Activated T-helper 2 cell treated with anti-CD3 and anti-CD28 coated beads, Interferon-gamma antibody, Interleukin-2, Interleukin-4, amounts not matched to agents 10 μg/mL and 5 μg/mL and 100 μg/mL, durations not matched to agents 14 hours and 24 hours and 36 hours (primary cell): ENCODE data around the gene GAPVD1. TPM values are rescaled to one million over a fixed set of nuclear protein-coding genes. Genes with fewer than 3 reads are reported as not detected.

Experiments used
- DNase-seq: peaks from one replicate; pipeline ENCODE4 v3.0.0; 2021; ENCODE audit warnings: low spot score
- H3K27ac Mint-ChIP-seq: one replicate; pipeline ENCODE4 v1.8.0; 2021; ENCODE audit warnings: mixed read lengths
- H3K27me3 Mint-ChIP-seq: one replicate; pipeline ENCODE4 v1.8.0; 2021; ENCODE audit warnings: low read depth, mixed read lengths
- H3K36me3 Mint-ChIP-seq: one replicate; pipeline ENCODE4 v1.8.0; 2021; ENCODE audit warnings: low read depth, mixed read lengths
- H3K4me1 Mint-ChIP-seq: one replicate; pipeline ENCODE4 v1.8.0; 2021; ENCODE audit warnings: low read depth, mixed read lengths
- H3K4me3 Mint-ChIP-seq: one replicate; pipeline ENCODE4 v1.8.0; 2021; ENCODE audit warnings: low read depth, mild to moderate bottlenecking, moderate library complexity, mixed read lengths
- H3K9me3 Mint-ChIP-seq: one replicate; pipeline ENCODE4 v1.8.0; 2021; ENCODE audit warnings: mixed read lengths
- intact Hi-C: fragments of 100-400 bp; cut with micrococcal nuclease; formaldehyde crosslinking; loops from one replicate; pipeline ENCODE4 v1.15.1; 2023
- total RNA-seq: library from RNA; stranded (reverse); gene quantifications from 2 replicates; pipeline ENCODE4 v1.2.3, GENCODE V29; 2022

The GAPVD1 gene
- total RNA-seq, 1 donor from 2014 or later: 50.8 TPM

DNA sequence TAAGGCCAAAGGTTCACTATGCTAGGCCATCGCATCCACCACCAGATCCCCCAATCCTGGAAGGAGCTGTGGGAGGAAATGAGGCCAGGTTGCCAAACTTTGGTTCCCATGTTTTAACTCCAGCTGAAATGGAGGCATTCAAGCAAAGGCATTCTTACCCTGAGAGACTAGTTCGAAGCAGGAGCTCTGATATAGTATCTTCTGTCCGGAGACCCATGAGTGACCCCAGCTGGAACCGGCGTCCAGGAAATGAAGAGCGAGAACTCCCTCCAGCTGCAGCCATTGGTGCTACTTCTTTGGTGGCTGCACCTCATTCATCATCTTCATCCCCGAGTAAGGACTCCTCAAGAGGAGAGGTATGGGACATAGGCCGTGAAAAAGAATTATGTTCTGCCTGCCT, 75.6 kb downstream of the GAPVD1 start:
- intact Hi-C loops: no loop called here
- Mint-ChIP-seq H3K4me3 (no peak overlapping the region), H3K9me3 (no peaks in the 10 kb centered on the region), H3K4me1 (peaks cover 5% of the 10 kb centered on the region), H3K27ac (no peak overlapping the region), H3K36me3 (peaks cover 58% of the 10 kb centered on the region), H3K27me3 (no peaks in the 10 kb centered on the region)
- no peak for DNase-seq

DNA sequence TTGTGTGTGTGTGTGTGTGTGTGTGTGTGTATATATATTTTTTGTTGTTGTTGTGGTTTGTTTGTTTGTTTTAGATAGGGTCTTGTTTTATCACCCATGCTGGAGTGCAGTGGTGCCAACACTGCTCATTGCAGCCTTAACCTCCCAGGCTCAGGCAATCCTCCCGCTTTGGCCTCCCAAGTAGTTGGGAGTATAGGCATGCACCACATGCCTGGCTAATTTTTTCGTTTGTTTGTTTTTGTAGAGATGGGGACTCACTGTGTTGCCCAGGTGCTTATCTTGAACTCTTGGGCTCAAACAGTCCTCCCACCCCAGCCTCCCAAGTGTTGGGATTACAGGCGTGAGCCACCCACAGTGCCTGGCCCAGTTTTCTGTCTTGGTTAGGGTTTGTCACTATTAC, 77.3 kb downstream of the GAPVD1 start:
- H3K27me3 Mint-ChIP-seq: no peaks in the 10 kb centered on the region
- H3K36me3 Mint-ChIP-seq: peaks cover 51% of the 10 kb centered on the region
- no peaks in the 10 kb centered on the region for H3K9me3 Mint-ChIP-seq
- intact Hi-C loops: no loop called here
- no peaks in the 10 kb centered on the region for H3K4me1 Mint-ChIP-seq
- H3K27ac Mint-ChIP-seq: no peak overlapping the region
- DNase-seq: no peak
- no peak overlapping the region for H3K4me3 Mint-ChIP-seq

- intact Hi-C loops: no loop called here
- Mint-ChIP-seq H3K4me1 (peaks cover 1% of the 10 kb centered on the region), H3K27ac (no peak overlapping the region), H3K4me3 (no peak overlapping the region), H3K9me3 (no peaks in the 10 kb centered on the region), H3K27me3 (no peaks in the 10 kb centered on the region), H3K36me3 (peaks cover 56% of the 10 kb centered on the region)
- DNase-seq: no peak
These were observed 79.9 kb downstream of the GAPVD1 start for GRCh38 chr9:125341566-125341965.

DNA sequence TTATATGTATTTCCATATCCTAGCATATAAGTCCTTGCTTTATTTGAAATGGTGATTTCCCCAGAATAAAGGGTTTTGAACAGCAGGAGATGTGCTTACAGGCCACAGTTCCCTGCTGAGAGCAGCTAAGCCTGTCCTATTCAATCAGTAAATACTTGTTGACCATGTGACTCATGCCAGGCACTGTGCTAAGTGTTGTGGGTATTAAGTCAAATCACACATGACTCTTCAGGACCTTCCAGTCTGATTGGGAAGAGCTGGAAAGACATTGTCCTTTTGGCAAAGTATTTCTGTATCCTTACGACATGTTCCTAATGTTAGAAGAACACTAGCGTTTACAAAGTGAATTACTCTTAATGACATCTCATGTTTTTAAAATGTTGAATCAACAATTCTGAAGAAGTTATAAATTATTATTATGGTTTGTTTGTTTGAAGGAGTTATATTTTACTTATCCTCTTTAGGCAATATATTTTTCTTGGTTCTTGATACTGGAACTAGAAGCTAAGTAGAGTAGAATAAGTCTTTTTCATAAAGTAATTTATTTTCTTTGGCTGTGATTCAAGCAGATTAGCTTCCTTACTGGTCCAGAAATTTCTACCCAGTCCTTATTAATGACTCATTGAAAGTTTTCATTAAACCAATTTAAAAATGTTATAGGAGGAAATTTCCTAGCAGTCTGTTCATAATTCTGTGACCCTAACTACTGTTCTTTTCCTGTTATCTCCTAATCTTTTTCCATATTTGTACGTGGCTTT, 82.1 kb downstream of the GAPVD1 start:
- no peak overlapping the region for H3K4me3 Mint-ChIP-seq
- DNase-seq: no peak
- no peak overlapping the region for H3K27ac Mint-ChIP-seq
- H3K9me3 Mint-ChIP-seq: no peaks in the 10 kb centered on the region
- intact Hi-C loops: no loop called here
- peaks cover 1% of the 10 kb centered on the region for H3K4me1 Mint-ChIP-seq
- H3K27me3 Mint-ChIP-seq: no peaks in the 10 kb centered on the region
- peaks cover 56% of the 10 kb centered on the region for H3K36me3 Mint-ChIP-seq

- Mint-ChIP-seq H3K9me3 (peaks cover 13% of the 10 kb centered on the region), H3K4me3 (no peak overlapping the region), H3K27ac (no peak overlapping the region), H3K36me3 (peaks cover 70% of the 10 kb centered on the region), H3K27me3 (no peaks in the 10 kb centered on the region), H3K4me1 (peaks cover 1% of the 10 kb centered on the region)
- DNase-seq: no peak
- intact Hi-C loops: no loop called here
These were observed 84.6 kb downstream of the GAPVD1 start for GRCh38 chr9:125346080-125346732.

DNA sequence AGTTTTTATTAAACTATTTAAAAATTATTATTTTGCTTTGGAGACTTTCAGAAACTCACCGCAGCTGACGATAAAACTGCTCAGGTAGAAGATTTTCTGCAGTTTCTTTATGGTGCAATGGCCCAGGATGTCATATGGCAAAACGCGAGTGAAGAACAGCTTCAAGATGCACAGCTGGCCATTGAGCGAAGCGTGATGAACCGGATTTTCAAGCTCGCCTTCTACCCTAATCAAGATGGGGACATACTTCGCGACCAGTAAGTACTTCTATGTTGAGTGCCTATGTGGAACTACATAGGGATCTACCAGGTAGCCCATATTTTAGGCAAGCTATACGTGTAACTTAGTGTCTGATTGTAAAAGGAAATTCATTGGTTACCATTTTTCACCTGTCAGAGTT, 94.0 kb downstream of the GAPVD1 start:
- H3K4me3 Mint-ChIP-seq: no peak overlapping the region
- H3K27ac Mint-ChIP-seq: no peak overlapping the region
- intact Hi-C loops: no loop called here
- no peak for DNase-seq
- no peaks in the 10 kb centered on the region for H3K27me3 Mint-ChIP-seq
- H3K9me3 Mint-ChIP-seq: peaks cover 8% of the 10 kb centered on the region
- H3K4me1 Mint-ChIP-seq: peaks cover 2% of the 10 kb centered on the region
- peaks cover 84% of the 10 kb centered on the region for H3K36me3 Mint-ChIP-seq

DNA sequence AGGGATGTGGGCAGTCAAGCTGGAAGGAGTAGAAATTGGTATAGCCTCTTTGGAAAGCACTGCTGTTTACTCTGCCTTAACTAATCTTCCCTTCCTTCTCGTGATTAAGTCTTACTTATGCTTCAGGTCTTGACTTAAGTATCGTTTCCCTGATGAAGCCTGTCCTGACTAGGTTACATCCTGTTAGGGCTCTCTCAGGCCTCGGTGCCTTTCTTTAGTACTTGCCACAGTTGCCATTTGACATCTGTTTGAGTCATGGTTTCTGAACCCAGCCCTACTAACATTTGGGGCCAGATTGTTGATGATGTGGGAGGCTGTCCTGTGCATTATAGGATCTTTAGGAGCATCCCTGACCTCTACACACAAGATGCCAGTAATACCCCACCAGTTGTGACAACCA, 94.4 kb downstream of the GAPVD1 start:
- H3K36me3 Mint-ChIP-seq: peaks cover 84% of the 10 kb centered on the region
- H3K4me3 Mint-ChIP-seq: no peak overlapping the region
- peaks cover 4% of the 10 kb centered on the region for H3K9me3 Mint-ChIP-seq
- peaks cover 2% of the 10 kb centered on the region for H3K4me1 Mint-ChIP-seq
- no peak for DNase-seq
- no peaks in the 10 kb centered on the region for H3K27me3 Mint-ChIP-seq
- no peak overlapping the region for H3K27ac Mint-ChIP-seq
- intact Hi-C loops: no loop called here

DNA sequence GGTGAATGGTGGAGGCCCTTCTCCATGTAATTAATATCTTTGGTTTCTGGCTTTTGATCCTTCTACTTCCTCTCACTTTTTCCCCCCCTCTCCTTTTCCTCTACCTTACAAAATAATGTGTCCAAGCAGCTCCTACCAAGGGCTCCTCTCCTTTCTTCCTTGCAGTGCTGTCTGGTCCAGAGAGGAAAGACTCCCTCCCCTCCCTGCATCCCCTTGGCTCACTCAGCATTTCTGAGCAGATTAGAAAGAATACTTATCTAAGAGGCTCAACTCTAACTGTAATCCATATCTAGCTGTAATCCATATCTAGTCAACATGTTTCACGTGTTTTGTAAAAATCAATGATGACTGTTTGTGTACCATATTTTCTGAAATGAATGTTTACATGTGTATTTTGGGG, 97.4 kb downstream of the GAPVD1 start:
- Mint-ChIP-seq H3K27me3 (no peaks in the 10 kb centered on the region), H3K27ac (no peak overlapping the region), H3K4me1 (peaks cover 6% of the 10 kb centered on the region), H3K36me3 (peaks cover 72% of the 10 kb centered on the region), H3K4me3 (no peak overlapping the region), H3K9me3 (no peaks in the 10 kb centered on the region)
- no peak for DNase-seq
- intact Hi-C loops: no loop called here

DNA sequence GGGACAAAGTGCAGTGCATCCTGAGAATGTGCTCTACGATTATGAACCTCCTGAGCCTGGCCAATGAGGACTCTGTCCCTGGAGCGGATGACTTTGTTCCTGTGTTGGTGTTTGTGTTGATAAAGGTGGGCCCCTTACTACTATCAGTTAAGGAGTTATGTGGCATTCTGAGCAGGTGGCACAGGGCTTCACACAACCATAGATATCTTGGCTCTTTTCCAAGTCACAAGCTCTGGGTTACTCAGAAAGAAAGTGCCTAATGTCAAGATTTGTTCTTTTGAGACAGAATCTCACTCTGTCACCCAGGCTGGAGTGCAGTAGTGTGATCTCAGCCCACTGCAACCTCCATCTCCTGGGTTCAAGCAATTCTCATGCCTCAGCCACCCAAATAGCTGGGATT, 99.0 kb downstream of the GAPVD1 start:
- intact Hi-C loops: loop anchor here (10.0 kb wide), 1 partner anchor 126 kb away; no protein-coding TSS in a partner anchor
- no peak for DNase-seq
- peaks cover 71% of the 10 kb centered on the region for H3K36me3 Mint-ChIP-seq
- no peaks in the 10 kb centered on the region for H3K27me3 Mint-ChIP-seq
- H3K4me1 Mint-ChIP-seq: peaks cover 6% of the 10 kb centered on the region
- no peaks in the 10 kb centered on the region for H3K9me3 Mint-ChIP-seq
- no peak overlapping the region for H3K4me3 Mint-ChIP-seq
- H3K27ac Mint-ChIP-seq: no peak overlapping the region

- no peak for DNase-seq
- peaks cover 60% of the 10 kb centered on the region for H3K36me3 Mint-ChIP-seq
- H3K4me3 Mint-ChIP-seq: no peak overlapping the region
- H3K27ac Mint-ChIP-seq: no peak overlapping the region
- H3K9me3 Mint-ChIP-seq: no peaks in the 10 kb centered on the region
- H3K27me3 Mint-ChIP-seq: no peaks in the 10 kb centered on the region
- peaks cover 4% of the 10 kb centered on the region for H3K4me1 Mint-ChIP-seq
- intact Hi-C loops: loop anchor here (10.0 kb wide), 1 partner anchor 127 kb away; no protein-coding TSS in a partner anchor
These were observed 100.4 kb downstream of the GAPVD1 start for GRCh38 chr9:125361837-125362531.

- H3K36me3 Mint-ChIP-seq: peaks cover 19% of the 10 kb centered on the region
These were observed 105.0 kb downstream of the GAPVD1 start for GRCh38 chr9:125366676-125367075.

GRCh38 chr9:125370786-125371185, 109.2 kb downstream of the GAPVD1 start:
- Mint-ChIP-seq H3K4me1 (peaks cover 2% of the 10 kb centered on the region), H3K9me3 (no peaks in the 10 kb centered on the region), H3K27me3 (no peaks in the 10 kb centered on the region), H3K4me3 (no peak overlapping the region), H3K36me3 (no peaks in the 10 kb centered on the region), H3K27ac (no peak overlapping the region)
- intact Hi-C loops: loop anchor here (10.0 kb wide), 1 partner anchor 516 kb away; the partner anchor contains the start of gene WDR38
- DNase-seq: no peak

More at GRCh38 chr9:125366676-125367075, 105.0 kb downstream of the GAPVD1 start:
- no peaks in the 10 kb centered on the region for H3K9me3 Mint-ChIP-seq
- H3K4me1 Mint-ChIP-seq: peaks cover 2% of the 10 kb centered on the region
- H3K27ac Mint-ChIP-seq: no peak overlapping the region
- H3K4me3 Mint-ChIP-seq: no peak overlapping the region
- DNase-seq: no peak
- intact Hi-C loops: loop anchor here (10.0 kb wide), 1 partner anchor 132 kb away; no protein-coding TSS in a partner anchor
- H3K27me3 Mint-ChIP-seq: no peaks in the 10 kb centered on the region
